Measurements from ENCODE around the gene DLG5. TPM values are rescaled to one million over a fixed set of nuclear protein-coding genes. Genes with fewer than 3 reads are reported as not detected.

DLG5 gene
- total RNA-seq, 1 experiment from 2014 or later = 69.7 TPM

GRCh38 chr10:77936697-77937567, 10.4 kb upstream of the DLG5 start:
- Mint-ChIP-seq H3K27ac (ENCODE audit: unreplicated experiment) (no peak overlapping the region), H3K36me3 (ENCODE audit: insufficient read depth, unreplicated experiment) (no peaks in the 10 kb centered on the region), H3K4me1 (ENCODE audit: low read depth, unreplicated experiment) (peaks cover 9% of the 10 kb centered on the region), H3K27me3 (ENCODE audit: insufficient read depth, unreplicated experiment) (no peaks in the 10 kb centered on the region), H3K9me3 (ENCODE audit: unreplicated experiment) (no peaks in the 10 kb centered on the region), H3K4me3 (ENCODE audit: unreplicated experiment) (no peak overlapping the region)
- DNase-seq = no peak
- Histone ChIP-seq H3K9me3 (no peaks in the 10 kb centered on the region), H3K36me3 (ENCODE audit: control insufficient read depth, insufficient read depth, low read length) (no peaks in the 10 kb centered on the region), H3K4me3 (ENCODE audit: low read depth, low read length) (no peak overlapping the region), H3K4me1 (no peaks in the 10 kb centered on the region), H3K27me3 (replicated peaks; ENCODE audit: control insufficient read depth, insufficient read depth, low read length) (no peaks in the 10 kb centered on the region)
- intact Hi-C loops (cut with micrococcal nuclease; ENCODE audit: unreplicated experiment) = no loop called here
- ChIA-PET CTCF (interaction anchor here (0.7 kb wide), 1 partner anchor 20 kb away, joined by 12 read pairs; no protein-coding TSS in a partner anchor), POLR2A (no interaction called here)
- BruUV-seq (replicated peaks) = no TSS peak
- TF ChIP-seq CTCF (IDR thresholded peaks at IDR 0.05; ENCODE audit: insufficient read depth in 1 of 2, low read depth in 1 of 2, low read length in 1 of 2, severe bottlenecking in 1 of 2, unreplicated experiment in 1 of 2) = no peak

- Mint-ChIP-seq H3K4me1 (ENCODE audit: low read depth, unreplicated experiment) (peaks cover 10% of the 10 kb centered on the region), H3K36me3 (ENCODE audit: insufficient read depth, unreplicated experiment) (no peaks in the 10 kb centered on the region), H3K4me3 (ENCODE audit: unreplicated experiment) (no peak overlapping the region), H3K27me3 (ENCODE audit: insufficient read depth, unreplicated experiment) (no peaks in the 10 kb centered on the region), H3K27ac (ENCODE audit: unreplicated experiment) (no peak overlapping the region), H3K9me3 (ENCODE audit: unreplicated experiment) (no peaks in the 10 kb centered on the region)
- no peak for DNase-seq
- Histone ChIP-seq H3K27me3 (replicated peaks; ENCODE audit: control insufficient read depth, insufficient read depth, low read length) (no peaks in the 10 kb centered on the region), H3K4me3 (ENCODE audit: low read depth, low read length) (no peak overlapping the region), H3K4me1 (peaks cover 10% of the 10 kb centered on the region), H3K36me3 (ENCODE audit: control insufficient read depth, insufficient read depth, low read length) (no peaks in the 10 kb centered on the region), H3K9me3 (no peaks in the 10 kb centered on the region)
- POLR2A ChIA-PET = no interaction called here
- intact Hi-C loops (cut with micrococcal nuclease; ENCODE audit: unreplicated experiment) = no loop called here
- TF ChIP-seq CTCF (IDR thresholded peaks at IDR 0.05; ENCODE audit: insufficient read depth in 1 of 2, low read depth in 1 of 2, low read length in 1 of 2, severe bottlenecking in 1 of 2, unreplicated experiment in 1 of 2) = no peak
- CTCF ChIA-PET = no interaction called here
- no TSS peak for BruUV-seq (replicated peaks)
These were observed 5.6 kb upstream of the DLG5 start for GRCh38 chr10:77932016-77932715.

GRCh38 chr10:77927402-77928246, 1.1 kb upstream of the DLG5 start:
- H3K9me3 ChIP-seq = no peaks in the 10 kb centered on the region
- DNase-seq = no peak
- TSS peak; percentile 50 for BruUV-seq (replicated peaks)
- no peaks in the 10 kb centered on the region for H3K27me3 ChIP-seq (replicated peaks; ENCODE audit: control insufficient read depth, insufficient read depth, low read length)
- CTCF ChIA-PET = interaction anchor here (0.6 to 1.0 kb wide), 2 partner anchors 38 to 86 kb away, joined by 3 to 4 read pairs; no protein-coding TSS in a partner anchor
- Mint-ChIP-seq H3K27ac (ENCODE audit: unreplicated experiment) (peak overlapping the region; percentile 53), H3K36me3 (ENCODE audit: insufficient read depth, unreplicated experiment) (peaks cover 6% of the 10 kb centered on the region), H3K4me1 (ENCODE audit: low read depth, unreplicated experiment) (peaks cover 26% of the 10 kb centered on the region), H3K4me3 (ENCODE audit: unreplicated experiment) (peak overlapping the region; percentile 89), H3K9me3 (ENCODE audit: unreplicated experiment) (no peaks in the 10 kb centered on the region), H3K27me3 (ENCODE audit: insufficient read depth, unreplicated experiment) (no peaks in the 10 kb centered on the region)
- TF ChIP-seq CTCF (IDR thresholded peaks at IDR 0.05; ENCODE audit: insufficient read depth in 1 of 2, low read depth in 1 of 2, low read length in 1 of 2, severe bottlenecking in 1 of 2, unreplicated experiment in 1 of 2) = no peak
- POLR2A ChIA-PET = no interaction called here
- peak overlapping the region; percentile 93 for H3K4me3 ChIP-seq (ENCODE audit: low read depth, low read length)
- intact Hi-C loops (cut with micrococcal nuclease; ENCODE audit: unreplicated experiment) = loop anchor here (2.0 kb wide), 2 partner anchors 39 to 79 kb away; no protein-coding TSS in a partner anchor
- peaks cover 26% of the 10 kb centered on the region for H3K4me1 ChIP-seq
- no peaks in the 10 kb centered on the region for H3K36me3 ChIP-seq (ENCODE audit: control insufficient read depth, insufficient read depth, low read length)

Measured in Caco-2 (cell line).